ENCODE data around the gene TTLL11. TPM values are rescaled to one million over a fixed set of nuclear protein-coding genes. Genes with fewer than 3 reads are reported as not detected.

Gene TTLL11, protein sequence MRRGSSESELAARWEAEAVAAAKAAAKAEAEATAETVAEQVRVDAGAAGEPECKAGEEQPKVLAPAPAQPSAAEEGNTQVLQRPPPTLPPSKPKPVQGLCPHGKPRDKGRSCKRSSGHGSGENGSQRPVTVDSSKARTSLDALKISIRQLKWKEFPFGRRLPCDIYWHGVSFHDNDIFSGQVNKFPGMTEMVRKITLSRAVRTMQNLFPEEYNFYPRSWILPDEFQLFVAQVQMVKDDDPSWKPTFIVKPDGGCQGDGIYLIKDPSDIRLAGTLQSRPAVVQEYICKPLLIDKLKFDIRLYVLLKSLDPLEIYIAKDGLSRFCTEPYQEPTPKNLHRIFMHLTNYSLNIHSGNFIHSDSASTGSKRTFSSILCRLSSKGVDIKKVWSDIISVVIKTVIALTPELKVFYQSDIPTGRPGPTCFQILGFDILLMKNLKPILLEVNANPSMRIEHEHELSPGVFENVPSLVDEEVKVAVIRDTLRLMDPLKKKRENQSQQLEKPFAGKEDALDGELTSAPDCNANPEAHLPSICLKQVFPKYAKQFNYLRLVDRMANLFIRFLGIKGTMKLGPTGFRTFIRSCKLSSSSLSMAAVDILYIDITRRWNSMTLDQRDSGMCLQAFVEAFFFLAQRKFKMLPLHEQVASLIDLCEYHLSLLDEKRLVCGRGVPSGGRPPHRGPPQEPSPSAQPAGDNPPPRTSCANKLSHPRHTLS
- 10 to 100 TPM in 2 of 4 donors, 1 to 10 TPM in 2; 7.2 to 12.1 (median 9.9) TPM for total RNA-seq

DNA sequence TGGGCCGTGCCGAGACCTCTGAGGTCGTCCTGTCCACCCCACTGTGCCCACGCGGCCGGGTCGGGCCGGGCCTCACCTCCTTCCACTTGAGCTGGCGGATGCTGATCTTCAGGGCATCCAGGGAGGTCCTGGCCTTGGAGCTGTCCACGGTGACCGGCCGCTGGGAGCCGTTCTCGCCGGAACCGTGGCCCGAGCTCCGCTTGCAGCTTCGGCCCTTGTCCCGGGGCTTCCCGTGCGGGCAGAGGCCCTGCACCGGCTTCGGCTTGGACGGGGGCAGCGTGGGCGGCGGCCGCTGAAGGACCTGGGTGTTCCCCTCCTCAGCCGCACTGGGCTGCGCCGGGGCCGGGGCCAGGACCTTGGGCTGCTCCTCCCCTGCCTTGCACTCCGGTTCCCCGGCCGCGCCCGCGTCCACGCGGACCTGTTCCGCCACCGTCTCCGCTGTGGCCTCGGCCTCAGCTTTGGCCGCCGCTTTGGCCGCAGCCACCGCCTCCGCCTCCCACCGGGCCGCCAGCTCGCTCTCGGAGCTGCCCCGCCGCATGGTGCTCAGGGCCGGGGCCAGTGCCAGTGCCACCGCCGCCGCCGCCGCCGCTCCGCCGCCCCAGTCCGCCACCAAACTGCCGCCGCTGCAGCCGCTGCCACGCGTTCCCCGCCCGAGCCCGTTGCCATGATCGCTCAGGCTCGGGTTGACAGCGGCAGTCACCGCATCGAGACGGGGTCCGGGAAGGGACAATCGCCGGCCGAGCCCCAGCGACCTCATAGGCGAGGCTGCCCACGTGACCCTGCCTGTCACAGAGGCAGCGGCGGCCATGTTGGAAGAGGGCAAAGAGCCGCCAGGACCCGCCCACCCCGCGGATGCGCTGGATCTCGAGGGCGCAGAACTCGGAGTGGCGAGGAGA is at the start of gene TTLL11:
Gene TTLL11 (minus strand): TSS at position 698 of the 896 bp plus-strand sequence. CDS start 160 bp downstream, at position 538.
- TF ChIP-seq, protein P1, sequence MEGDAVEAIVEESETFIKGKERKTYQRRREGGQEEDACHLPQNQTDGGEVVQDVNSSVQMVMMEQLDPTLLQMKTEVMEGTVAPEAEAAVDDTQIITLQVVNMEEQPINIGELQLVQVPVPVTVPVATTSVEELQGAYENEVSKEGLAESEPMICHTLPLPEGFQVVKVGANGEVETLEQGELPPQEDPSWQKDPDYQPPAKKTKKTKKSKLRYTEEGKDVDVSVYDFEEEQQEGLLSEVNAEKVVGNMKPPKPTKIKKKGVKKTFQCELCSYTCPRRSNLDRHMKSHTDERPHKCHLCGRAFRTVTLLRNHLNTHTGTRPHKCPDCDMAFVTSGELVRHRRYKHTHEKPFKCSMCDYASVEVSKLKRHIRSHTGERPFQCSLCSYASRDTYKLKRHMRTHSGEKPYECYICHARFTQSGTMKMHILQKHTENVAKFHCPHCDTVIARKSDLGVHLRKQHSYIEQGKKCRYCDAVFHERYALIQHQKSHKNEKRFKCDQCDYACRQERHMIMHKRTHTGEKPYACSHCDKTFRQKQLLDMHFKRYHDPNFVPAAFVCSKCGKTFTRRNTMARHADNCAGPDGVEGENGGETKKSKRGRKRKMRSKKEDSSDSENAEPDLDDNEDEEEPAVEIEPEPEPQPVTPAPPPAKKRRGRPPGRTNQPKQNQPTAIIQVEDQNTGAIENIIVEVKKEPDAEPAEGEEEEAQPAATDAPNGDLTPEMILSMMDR (IDR thresholded peaks at IDR 0.05): no peak
- TF ChIP-seq POLR2A (IDR thresholded peaks at IDR 0.05) (no peak), POLR2AphosphoS5 (IDR thresholded peaks at IDR 0.05) (peak; percentile 44 to 99 (median 85)), EP300 (IDR thresholded peaks at IDR 0.05) (no peak)
- no peaks in the 10 kb centered on the region for H3K9me3 ChIP-seq
- peak within 1 kb of the TSS; percentile 82 for H3K27ac ChIP-seq
- 0% methylated on average over 1 of the region's 98 CpGs for WGBS
- H3K27me3 ChIP-seq: no peaks in the 10 kb centered on the region
- DNase-seq (ENCODE audit: low spot score in 2 of 2): peak; percentile 98 to 99
- peaks cover 33% of the 10 kb centered on the region for H3K4me1 ChIP-seq
- H3K36me3 ChIP-seq: no peaks in the 10 kb centered on the region
- peak within 1 kb of the TSS; percentile 83 for H3K4me3 ChIP-seq

- TF ChIP-seq EP300 (IDR thresholded peaks at IDR 0.05) (no peak), POLR2A (IDR thresholded peaks at IDR 0.05) (no peak), POLR2AphosphoS5 (IDR thresholded peaks at IDR 0.05) (no peak)
- TF ChIP-seq, protein P1 (IDR thresholded peaks at IDR 0.05): no peak
- Histone ChIP-seq H3K4me1 (peaks cover 8% of the 10 kb centered on the region), H3K27ac (no peak overlapping the region), H3K27me3 (no peaks in the 10 kb centered on the region), H3K4me3 (no peak overlapping the region), H3K36me3 (peaks cover 32% of the 10 kb centered on the region), H3K9me3 (no peaks in the 10 kb centered on the region)
- no peak for DNase-seq (ENCODE audit: low spot score in 2 of 2)
- 88% methylated on average over 5 of the region's 5 CpGs for WGBS
Observed at GRCh38 chr9:122141671-122142070, 48.6 kb upstream of the TTLL11 start.

GRCh38 chr9:122140368-122141193 is 47.5 kb upstream of the TTLL11 start:
- no peaks in the 10 kb centered on the region for H3K27me3 ChIP-seq
- DNase-seq (ENCODE audit: low spot score in 2 of 2): no peak
- peaks cover 8% of the 10 kb centered on the region for H3K4me1 ChIP-seq
- TF ChIP-seq POLR2AphosphoS5 (IDR thresholded peaks at IDR 0.05) (no peak), EP300 (IDR thresholded peaks at IDR 0.05) (no peak), POLR2A (IDR thresholded peaks at IDR 0.05) (no peak)
- TF ChIP-seq, protein P1 (IDR thresholded peaks at IDR 0.05): no peak
- WGBS: 81% methylated on average over 8 of the region's 8 CpGs
- no peak overlapping the region for H3K27ac ChIP-seq
- peaks cover 22% of the 10 kb centered on the region for H3K36me3 ChIP-seq
- H3K4me3 ChIP-seq: no peak overlapping the region
- no peaks in the 10 kb centered on the region for H3K9me3 ChIP-seq

DNA sequence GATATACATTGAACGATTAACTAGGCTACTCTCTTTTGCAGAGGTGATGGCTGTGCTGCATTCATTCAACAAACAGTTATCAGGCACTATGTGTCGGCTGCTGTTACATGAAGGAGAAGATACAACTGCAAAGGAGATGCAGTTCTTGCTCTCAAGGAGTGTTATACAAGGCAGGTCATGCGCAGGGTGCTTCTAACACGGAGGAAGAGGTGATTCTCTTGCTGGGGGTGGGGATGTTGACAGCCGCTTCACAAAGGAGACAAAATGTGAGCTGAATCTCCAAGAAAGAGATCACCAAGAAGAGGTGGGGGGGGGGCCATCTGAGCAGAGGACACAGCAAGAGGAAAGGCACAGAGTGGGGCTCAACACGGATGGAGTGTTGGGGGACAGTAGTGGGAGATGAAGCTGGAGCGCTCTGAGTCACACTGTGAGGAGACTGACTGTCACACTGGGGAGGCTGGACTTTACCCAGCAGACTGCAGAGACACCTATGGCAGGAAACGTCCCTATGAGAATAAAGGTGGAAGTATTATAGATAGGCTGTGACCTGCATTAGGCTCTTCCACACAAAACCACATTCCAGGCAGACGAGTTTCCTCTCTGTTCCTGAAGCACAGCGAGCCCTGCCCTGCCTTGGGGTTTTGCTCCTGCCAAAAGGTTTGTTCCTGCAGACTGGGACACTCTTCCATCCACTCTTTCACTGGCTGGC is 45.6 kb upstream of the TTLL11 start:
- peaks cover 8% of the 10 kb centered on the region for H3K4me1 ChIP-seq
- no peaks in the 10 kb centered on the region for H3K9me3 ChIP-seq
- TF ChIP-seq EP300 (IDR thresholded peaks at IDR 0.05): no peak
- DNase-seq (ENCODE audit: low spot score in 2 of 2): no peak
- no peak overlapping the region for H3K27ac ChIP-seq
- H3K36me3 ChIP-seq: peaks cover 7% of the 10 kb centered on the region
- H3K4me3 ChIP-seq: no peak overlapping the region
- WGBS: 69% methylated on average over 10 of the region's 10 CpGs
- H3K27me3 ChIP-seq: no peaks in the 10 kb centered on the region

All from suprapubic skin (tissue), 4 donors.